Gastroesophageal sphincter (tissue), 3 donors: Measurements from ENCODE around the gene ADPRHL1.
"Not testable (repeated sequence)": the region's sequence is repeated elsewhere in the genome, so short reads cannot be mapped to it uniquely, and the experiment has no call there.

Source experiments
- CTCF ChIP-seq, 4 experiments: fragments of 200-600 bp in 2 of 4; fragments of 450-650 bp in 2 of 4; sonication (generic) in 1 of 4; IDR thresholded peaks; one replicate each; pipeline ENCODE4 v1.5.1; 2017 to 2019; ENCODE audit warnings: antibody characterized with exemption in 4 of 4, mild to moderate bottlenecking in 2 of 4, moderate library complexity in 2 of 4
- EP300 ChIP-seq: sonication (generic); formaldehyde crosslinking; IDR thresholded peaks from one replicate; pipeline ENCODE4 v1.6.1; 2017; ENCODE audit warnings: antibody characterized with exemption, mild to moderate bottlenecking
- POLR2A ChIP-seq, 2 donors: fragments of 450-650 bp; IDR thresholded peaks; one replicate each; pipeline ENCODE4 v1.6.1; 2017; ENCODE audit warnings: antibody characterized with exemption in 2 of 2, mild to moderate bottlenecking in 2 of 2, moderate library complexity in 1 of 2
- POLR2AphosphoS5 ChIP-seq: sonication (generic); formaldehyde crosslinking; IDR thresholded peaks from one replicate; pipeline ENCODE4 v1.6.1; 2017; ENCODE audit warnings: antibody characterized with exemption

- TF ChIP-seq CTCF (IDR thresholded peaks at IDR 0.05); POLR2A (IDR thresholded peaks at IDR 0.05); EP300; POLR2AphosphoS5: not testable (repeated sequence)
Observed at GRCh38 chr13:113450348-113450744, 2.9 kb downstream of the ADPRHL1 start.
